Measurements from ENCODE around the gene ADH6.
"Not testable (repeated sequence)": the region's sequence is repeated elsewhere in the genome, so short reads cannot be mapped to it uniquely, and the experiment has no call there.

Gene ADH6

GRCh38 chr4:99227646-99228045 is 8.6 kb upstream of the ADH6 start:
- not testable (repeated sequence) for H3K4me3 ChIP-seq (ENCODE audit: low read depth, low read length); H3K27me3 ChIP-seq (ENCODE audit: insufficient read depth, low read length); H3K27ac ChIP-seq (ENCODE audit: low read depth, low read length); H4K8ac ChIP-seq (ENCODE audit: low read depth, low read length); H3K79me1 ChIP-seq (ENCODE audit: low read length); H3K23ac ChIP-seq (ENCODE audit: low read length); H3K4me2 ChIP-seq (ENCODE audit: low read length); H3K14ac ChIP-seq (ENCODE audit: low read length); H2BK5ac ChIP-seq (ENCODE audit: low read depth, low read length, poor library complexity); H3K79me2 ChIP-seq (ENCODE audit: control insufficient read depth, insufficient read depth, low read length, poor library complexity); H2BK12ac ChIP-seq (ENCODE audit: low read length); H3K18ac ChIP-seq (ENCODE audit: low read length); H3K9me3 ChIP-seq (ENCODE audit: insufficient read depth, low read depth, low read length); H4K12ac ChIP-seq (ENCODE audit: low read depth, low read length); H2AFZ ChIP-seq (ENCODE audit: insufficient read depth, low read length, poor library complexity); H3K9ac ChIP-seq (ENCODE audit: low read length); H3K4ac ChIP-seq (ENCODE audit: low read depth, low read length); DNase-seq; H3K36me3 ChIP-seq (ENCODE audit: control insufficient read depth in 1 of 2, insufficient read depth in 2 of 2, low read length in 2 of 2); H2AK5ac ChIP-seq (ENCODE audit: low read length); H2BK120ac ChIP-seq (ENCODE audit: insufficient read depth, low read length, poor library complexity); H3K4me1 ChIP-seq (ENCODE audit: control insufficient read depth in 1 of 2, insufficient read depth in 2 of 2, low read length in 2 of 2); H4K91ac ChIP-seq (ENCODE audit: low read depth, low read length)
- WGBS (ENCODE audit: extremely low coverage, insufficient coverage, insufficient read length), result no CpG with 5 or more reads among the region's 4 CpGs

GRCh38 chr4:99221980-99222379 is 2.9 kb upstream of the ADH6 start:
- Histone ChIP-seq H2AK5ac (ENCODE audit: low read length) (no peak overlapping the region), H3K4me2 (ENCODE audit: low read length) (no peak overlapping the region), H3K4ac (ENCODE audit: low read depth, low read length) (no peak overlapping the region), H3K14ac (ENCODE audit: low read length) (no peak overlapping the region), H3K4me3 (ENCODE audit: low read depth, low read length) (no peak overlapping the region), H3K9ac (ENCODE audit: low read length) (no peak overlapping the region), H4K8ac (ENCODE audit: low read depth, low read length) (no peak overlapping the region), H3K18ac (ENCODE audit: low read length) (no peak overlapping the region), H3K79me2 (ENCODE audit: control insufficient read depth, insufficient read depth, low read length, poor library complexity) (no peaks in the 10 kb centered on the region), H4K91ac (ENCODE audit: low read depth, low read length) (no peak overlapping the region), H3K27me3 (ENCODE audit: insufficient read depth, low read length) (no peaks in the 10 kb centered on the region), H3K23ac (ENCODE audit: low read length) (no peak overlapping the region), H3K79me1 (ENCODE audit: low read length) (no peaks in the 10 kb centered on the region), H2BK5ac (ENCODE audit: low read depth, low read length, poor library complexity) (no peak overlapping the region), H3K4me1 (ENCODE audit: control insufficient read depth in 1 of 2, insufficient read depth in 2 of 2, low read length in 2 of 2) (no peaks in the 10 kb centered on the region), H3K9me3 (ENCODE audit: insufficient read depth, low read depth, low read length) (no peaks in the 10 kb centered on the region), H4K12ac (ENCODE audit: low read depth, low read length) (no peak overlapping the region), H2BK12ac (ENCODE audit: low read length) (no peak overlapping the region), H2AFZ (ENCODE audit: insufficient read depth, low read length, poor library complexity) (no peak overlapping the region), H2BK120ac (ENCODE audit: insufficient read depth, low read length, poor library complexity) (no peak overlapping the region), H3K36me3 (ENCODE audit: control insufficient read depth in 1 of 2, insufficient read depth in 2 of 2, low read length in 2 of 2) (no peaks in the 10 kb centered on the region), H3K27ac (ENCODE audit: low read depth, low read length) (no peak overlapping the region)
- no peak for DNase-seq
- no CpG with 5 or more reads among the region's 1 CpG for WGBS (ENCODE audit: extremely low coverage, insufficient coverage, insufficient read length)

- Histone ChIP-seq H2BK120ac (ENCODE audit: insufficient read depth, low read length, poor library complexity) (no peak overlapping the region), H3K4me1 (ENCODE audit: control insufficient read depth in 1 of 2, insufficient read depth in 2 of 2, low read length in 2 of 2) (no peaks in the 10 kb centered on the region), H3K79me1 (ENCODE audit: low read length) (no peaks in the 10 kb centered on the region), H3K27me3 (ENCODE audit: insufficient read depth, low read length) (no peaks in the 10 kb centered on the region), H3K4me2 (ENCODE audit: low read length) (no peak overlapping the region), H3K14ac (ENCODE audit: low read length) (no peak overlapping the region), H4K91ac (ENCODE audit: low read depth, low read length) (no peak overlapping the region), H3K4ac (ENCODE audit: low read depth, low read length) (no peak overlapping the region), H2BK5ac (ENCODE audit: low read depth, low read length, poor library complexity) (no peak overlapping the region), H2BK12ac (ENCODE audit: low read length) (no peak overlapping the region), H3K23ac (ENCODE audit: low read length) (no peak overlapping the region), H3K79me2 (ENCODE audit: control insufficient read depth, insufficient read depth, low read length, poor library complexity) (no peaks in the 10 kb centered on the region), H3K27ac (ENCODE audit: low read depth, low read length) (no peak overlapping the region), H3K4me3 (ENCODE audit: low read depth, low read length) (no peak overlapping the region), H3K9me3 (ENCODE audit: insufficient read depth, low read depth, low read length) (no peaks in the 10 kb centered on the region), H4K12ac (ENCODE audit: low read depth, low read length) (no peak overlapping the region), H2AFZ (ENCODE audit: insufficient read depth, low read length, poor library complexity) (no peak overlapping the region), H3K9ac (ENCODE audit: low read length) (no peak overlapping the region), H2AK5ac (ENCODE audit: low read length) (no peak overlapping the region), H3K36me3 (ENCODE audit: control insufficient read depth in 1 of 2, insufficient read depth in 2 of 2, low read length in 2 of 2) (no peaks in the 10 kb centered on the region), H3K18ac (ENCODE audit: low read length) (no peak overlapping the region), H4K8ac (ENCODE audit: low read depth, low read length) (no peak overlapping the region)
- no peak for DNase-seq
- WGBS (ENCODE audit: extremely low coverage, insufficient coverage, insufficient read length), result no CpG with 5 or more reads among the region's 1 CpG
Measured at GRCh38 chr4:99219479-99219878, 433 bp upstream of the ADH6 start.

DNA sequence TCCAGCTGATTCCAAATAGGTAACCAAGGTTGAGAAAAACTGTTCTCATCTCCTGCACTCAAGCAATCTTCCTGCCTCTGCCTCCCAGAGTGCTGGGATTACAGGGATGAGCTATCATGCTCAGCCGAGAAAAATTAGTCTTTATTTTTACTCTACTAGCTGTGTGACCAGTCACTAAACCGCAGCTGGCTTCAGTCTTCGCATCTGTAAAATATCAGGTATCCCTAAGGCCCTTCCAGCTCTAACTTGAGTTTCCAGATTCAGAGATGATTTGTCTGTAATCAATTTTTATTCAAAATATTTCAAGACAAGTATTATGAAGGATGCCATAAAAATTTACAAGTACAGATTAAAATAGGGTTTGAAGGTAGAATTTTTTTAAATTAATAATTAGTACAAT is 3.5 kb downstream of the ADH6 start:
- Histone ChIP-seq H3K27ac (ENCODE audit: low read depth, low read length) (no peak overlapping the region), H4K12ac (ENCODE audit: low read depth, low read length) (no peak overlapping the region), H3K79me2 (ENCODE audit: control insufficient read depth, insufficient read depth, low read length, poor library complexity) (no peaks in the 10 kb centered on the region), H3K9ac (ENCODE audit: low read length) (no peak overlapping the region), H3K36me3 (ENCODE audit: control insufficient read depth in 1 of 2, insufficient read depth in 2 of 2, low read length in 2 of 2) (no peaks in the 10 kb centered on the region), H3K4me1 (ENCODE audit: control insufficient read depth in 1 of 2, insufficient read depth in 2 of 2, low read length in 2 of 2) (no peaks in the 10 kb centered on the region), H3K4me3 (ENCODE audit: low read depth, low read length) (no peak overlapping the region), H2AK5ac (ENCODE audit: low read length) (no peak overlapping the region), H3K9me3 (ENCODE audit: insufficient read depth, low read depth, low read length) (no peaks in the 10 kb centered on the region), H2AFZ (ENCODE audit: insufficient read depth, low read length, poor library complexity) (no peak overlapping the region), H4K8ac (ENCODE audit: low read depth, low read length) (no peak overlapping the region), H3K4ac (ENCODE audit: low read depth, low read length) (no peak overlapping the region), H2BK120ac (ENCODE audit: insufficient read depth, low read length, poor library complexity) (no peak overlapping the region), H4K91ac (ENCODE audit: low read depth, low read length) (no peak overlapping the region), H3K23ac (ENCODE audit: low read length) (no peak overlapping the region), H3K14ac (ENCODE audit: low read length) (no peak overlapping the region), H2BK5ac (ENCODE audit: low read depth, low read length, poor library complexity) (no peak overlapping the region), H3K4me2 (ENCODE audit: low read length) (no peak overlapping the region), H3K27me3 (ENCODE audit: insufficient read depth, low read length) (no peaks in the 10 kb centered on the region), H3K18ac (ENCODE audit: low read length) (no peak overlapping the region), H3K79me1 (ENCODE audit: low read length) (no peaks in the 10 kb centered on the region), H2BK12ac (ENCODE audit: low read length) (no peak overlapping the region)
- no CpG with 5 or more reads among the region's 3 CpGs for WGBS (ENCODE audit: extremely low coverage, insufficient coverage, insufficient read length)
- DNase-seq, result no peak

DNA sequence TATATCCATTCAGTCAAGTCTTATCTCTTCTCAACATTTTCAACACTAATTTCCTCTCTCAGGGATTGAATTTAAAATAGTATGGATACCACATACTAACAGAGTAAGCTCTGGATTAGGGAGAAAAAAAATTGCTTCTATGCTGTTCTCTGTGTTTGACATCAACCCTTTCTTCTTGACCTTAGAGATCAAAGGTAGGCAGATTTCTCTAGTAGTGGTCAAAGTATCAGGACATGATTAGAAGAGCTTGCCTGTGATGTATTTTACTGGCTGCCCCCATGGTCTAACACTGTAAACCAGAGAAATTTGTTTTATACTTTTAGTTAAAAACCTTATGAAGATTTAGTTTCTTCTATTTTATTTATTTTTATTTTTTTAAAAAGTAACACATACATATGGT is 8.3 kb downstream of the ADH6 start:
- Histone ChIP-seq H3K9ac (ENCODE audit: low read length) (no peak overlapping the region), H3K4ac (ENCODE audit: low read depth, low read length) (no peak overlapping the region), H3K23ac (ENCODE audit: low read length) (no peak overlapping the region), H3K27ac (ENCODE audit: low read depth, low read length) (no peak overlapping the region), H4K91ac (ENCODE audit: low read depth, low read length) (no peak overlapping the region), H2BK12ac (ENCODE audit: low read length) (no peak overlapping the region), H4K8ac (ENCODE audit: low read depth, low read length) (no peak overlapping the region), H3K79me1 (ENCODE audit: low read length) (no peaks in the 10 kb centered on the region), H3K79me2 (ENCODE audit: control insufficient read depth, insufficient read depth, low read length, poor library complexity) (no peaks in the 10 kb centered on the region), H2BK5ac (ENCODE audit: low read depth, low read length, poor library complexity) (no peak overlapping the region), H3K14ac (ENCODE audit: low read length) (no peak overlapping the region), H2AK5ac (ENCODE audit: low read length) (no peak overlapping the region), H3K18ac (ENCODE audit: low read length) (no peak overlapping the region), H3K27me3 (ENCODE audit: insufficient read depth, low read length) (no peaks in the 10 kb centered on the region), H3K4me3 (ENCODE audit: low read depth, low read length) (no peak overlapping the region), H2AFZ (ENCODE audit: insufficient read depth, low read length, poor library complexity) (no peak overlapping the region), H3K4me1 (ENCODE audit: control insufficient read depth in 1 of 2, insufficient read depth in 2 of 2, low read length in 2 of 2) (peaks cover 0 to 3% of the 10 kb centered on the region in 2 experiments), H3K4me2 (ENCODE audit: low read length) (no peak overlapping the region), H4K12ac (ENCODE audit: low read depth, low read length) (no peak overlapping the region), H3K36me3 (ENCODE audit: control insufficient read depth in 1 of 2, insufficient read depth in 2 of 2, low read length in 2 of 2) (no peaks in the 10 kb centered on the region), H3K9me3 (ENCODE audit: insufficient read depth, low read depth, low read length) (no peaks in the 10 kb centered on the region), H2BK120ac (ENCODE audit: insufficient read depth, low read length, poor library complexity) (no peak overlapping the region)
- no peak for DNase-seq
